MV-4-11 (cell line): ENCODE measurements around the gene CHST11.

Experiments
- DNase-seq: peaks from one replicate; lab custom pipeline; 2025; lab: John Stamatoyannopoulos, UW

Gene CHST11

GRCh38 chr12:104482748-104483147 lies 26.0 kb downstream of the CHST11 start:
- no peak for DNase-seq

GRCh38 chr12:104484079-104484478 lies 27.3 kb downstream of the CHST11 start:
- no peak for DNase-seq

GRCh38 chr12:104485651-104486362 lies 29.1 kb downstream of the CHST11 start:
- no peak for DNase-seq

- DNase-seq, result no peak
Measured at GRCh38 chr12:104486363-104486750, 29.6 kb downstream of the CHST11 start.

- no peak for DNase-seq
Measured at GRCh38 chr12:104486943-104487819, 30.4 kb downstream of the CHST11 start.

- DNase-seq, result no peak
Measured at GRCh38 chr12:104488374-104488773, 31.6 kb downstream of the CHST11 start.

GRCh38 chr12:104490186-104490585 lies 33.4 kb downstream of the CHST11 start:
- DNase-seq, result peak; percentile 34

- DNase-seq, result no peak
Measured at GRCh38 chr12:104490850-104491249, 34.1 kb downstream of the CHST11 start.

GRCh38 chr12:104493496-104493895 lies 36.7 kb downstream of the CHST11 start:
- DNase-seq, result no peak

GRCh38 chr12:104494137-104494792 lies 37.5 kb downstream of the CHST11 start:
- no peak for DNase-seq

- peak; percentile 76 for DNase-seq
Measured at GRCh38 chr12:104494793-104495158, 38.0 kb downstream of the CHST11 start.

- DNase-seq, result no peak
Measured at GRCh38 chr12:104495786-104496185, 39.0 kb downstream of the CHST11 start.

- no peak for DNase-seq
Measured at GRCh38 chr12:104496336-104496735, 39.6 kb downstream of the CHST11 start.

- peak; percentile 24 for DNase-seq
Measured at GRCh38 chr12:104498211-104498801, 41.6 kb downstream of the CHST11 start.

- DNase-seq, result no peak
Measured at GRCh38 chr12:104499668-104500332, 43.1 kb downstream of the CHST11 start.

- DNase-seq, result no peak
Measured at GRCh38 chr12:104501115-104501514, 44.4 kb downstream of the CHST11 start.

- no peak for DNase-seq
Measured at GRCh38 chr12:104501660-104502059, 44.9 kb downstream of the CHST11 start.

GRCh38 chr12:104502217-104502616 lies 45.5 kb downstream of the CHST11 start:
- DNase-seq, result no peak

GRCh38 chr12:104502638-104503037 lies 45.9 kb downstream of the CHST11 start:
- no peak for DNase-seq

GRCh38 chr12:104503191-104503590 lies 46.4 kb downstream of the CHST11 start:
- DNase-seq, result no peak

GRCh38 chr12:104504146-104504545 lies 47.4 kb downstream of the CHST11 start:
- no peak for DNase-seq
